ENCODE data around the gene SLC35E1. TPM values are rescaled to one million over a fixed set of nuclear protein-coding genes. Genes with fewer than 3 reads are reported as not detected.

The SLC35E1 gene
- total and polyA plus RNA-seq, 2 experiments from 2014 or later, result 17.0 to 30.3 TPM

- H3K4me1 ChIP-seq (ENCODE audit: insufficient read depth), result peaks cover 6% of the 10 kb centered on the region; the same call in 1 of the 2 replicates
- DNase-seq (ENCODE audit: low spot score) (no peak), ATAC-seq (no peak)
- no peaks in the 10 kb centered on the region for H3K9me3 Mint-ChIP-seq
- H3K79me2 ChIP-seq (replicated peaks; ENCODE audit: insufficient read depth), result peaks cover 100% of the 10 kb centered on the region
- H3K9me2 ChIP-seq (ENCODE audit: insufficient read depth), result 0 out of 2 replicates have a peak, but pooled peaks cover 6% of the 10 kb centered on the region
- H3K27me3 Mint-ChIP-seq (ENCODE audit: insufficient read depth, low read depth, poor library complexity), result peaks cover 8% of the 10 kb centered on the region
- H4K20me1 ChIP-seq (replicated peaks; ENCODE audit: insufficient read depth), result peaks cover 53% of the 10 kb centered on the region
- no peaks in the 10 kb centered on the region for H3F3A ChIP-seq (replicated peaks; ENCODE audit: low read depth)
- peaks cover 33% of the 10 kb centered on the region for H3K4me1 Mint-ChIP-seq
- H3K36me3 Mint-ChIP-seq (ENCODE audit: low read depth), result no peaks in the 10 kb centered on the region; the same call in 2 of the 3 replicates
- no peak overlapping the region for H3K27ac Mint-ChIP-seq
- H3K4me3 Mint-ChIP-seq, result no peak overlapping the region
- H3K27ac ChIP-seq (ENCODE audit: low read depth), result no peak overlapping the region
- no peak overlapping the region for H3K4me2 ChIP-seq
- no peak overlapping the region for H2AFZ ChIP-seq
- TF ChIP-seq NANOG (IDR thresholded peaks at IDR 0.05; ENCODE audit: borderline replicate concordance) (no peak), ZNF114 (CRISPR knock-in tag; IDR thresholded peaks at IDR 0.05) (no peak), POLR2AphosphoS5 (IDR thresholded peaks at IDR 0.05; ENCODE audit: low read depth) (no peak), CREB1 (CRISPR knock-in tag; IDR thresholded peaks at IDR 0.05; ENCODE audit: low read depth) (no peak), REST (IDR thresholded peaks at IDR 0.05; ENCODE audit: unreplicated experiment) (no peak), ZNF331 (CRISPR knock-in tag; IDR thresholded peaks at IDR 0.05; ENCODE audit: low read depth) (no peak), ZNF462 (CRISPR knock-in tag; IDR thresholded peaks at IDR 0.05) (no peak), STAT1 (IDR thresholded peaks at IDR 0.05; ENCODE audit: unreplicated experiment) (no peak), ETS1 (IDR thresholded peaks at IDR 0.05) (no peak), EZH2phosphoT487 (IDR thresholded peaks at IDR 0.05; ENCODE audit: unreplicated experiment) (no peak), EZH2 (IDR thresholded peaks at IDR 0.05; ENCODE audit: low read depth, unreplicated experiment) (no peak), JUNB (IDR thresholded peaks at IDR 0.05; ENCODE audit: unreplicated experiment) (no peak), CTCF (conservative IDR thresholded peaks at IDR 0.05; ENCODE audit: low read depth in 2 of 2) (no peak)
- no peaks in the 10 kb centered on the region for H3K36me3 ChIP-seq (ENCODE audit: insufficient read depth)
- no peaks in the 10 kb centered on the region for H3K27me3 ChIP-seq (ENCODE audit: insufficient read depth)
- no peak overlapping the region for H3K4me3 ChIP-seq
These were observed 41.6 kb upstream of the SLC35E1 start for GRCh38 chr19:16613841-16614240.
